CD4-positive, alpha-beta T cell treated with Interleukin-17A for 4 hours (primary cell): ENCODE results near the gene SCAMP1.
"Not testable (repeated sequence)": the region's sequence is repeated elsewhere in the genome, so short reads cannot be mapped to it uniquely, and the experiment has no call there.

ENCODE experiments used
- DNase-seq: peaks from one replicate; pipeline ENCODE4 v3.0.0-alpha.2; 2020; ENCODE audit warnings: mixed read lengths

SCAMP1 gene

GRCh38 chr5:78430866-78431265, 70.4 kb downstream of the SCAMP1 start:
- no peak for DNase-seq

DNA sequence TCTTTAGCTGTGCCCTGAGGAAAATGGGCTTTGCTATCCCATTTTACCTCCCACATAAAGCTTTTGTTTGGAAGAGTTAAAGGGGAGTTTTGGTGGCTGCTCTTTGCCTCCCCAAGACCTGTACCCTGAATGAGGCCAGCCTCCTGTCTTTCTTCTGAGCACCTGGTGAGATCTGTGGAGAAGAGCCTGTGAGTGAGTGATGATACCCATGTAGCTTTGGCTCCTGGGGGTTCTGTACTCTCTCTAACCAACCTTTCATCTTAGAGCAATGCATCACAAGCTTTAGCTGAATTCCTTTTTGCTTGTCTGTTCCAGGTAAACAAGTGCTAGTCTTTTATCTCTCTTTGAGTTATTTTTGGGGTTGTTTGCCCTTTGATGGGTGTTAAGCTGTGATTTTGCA, 73.6 kb downstream of the SCAMP1 start:
- no peak for DNase-seq

DNA sequence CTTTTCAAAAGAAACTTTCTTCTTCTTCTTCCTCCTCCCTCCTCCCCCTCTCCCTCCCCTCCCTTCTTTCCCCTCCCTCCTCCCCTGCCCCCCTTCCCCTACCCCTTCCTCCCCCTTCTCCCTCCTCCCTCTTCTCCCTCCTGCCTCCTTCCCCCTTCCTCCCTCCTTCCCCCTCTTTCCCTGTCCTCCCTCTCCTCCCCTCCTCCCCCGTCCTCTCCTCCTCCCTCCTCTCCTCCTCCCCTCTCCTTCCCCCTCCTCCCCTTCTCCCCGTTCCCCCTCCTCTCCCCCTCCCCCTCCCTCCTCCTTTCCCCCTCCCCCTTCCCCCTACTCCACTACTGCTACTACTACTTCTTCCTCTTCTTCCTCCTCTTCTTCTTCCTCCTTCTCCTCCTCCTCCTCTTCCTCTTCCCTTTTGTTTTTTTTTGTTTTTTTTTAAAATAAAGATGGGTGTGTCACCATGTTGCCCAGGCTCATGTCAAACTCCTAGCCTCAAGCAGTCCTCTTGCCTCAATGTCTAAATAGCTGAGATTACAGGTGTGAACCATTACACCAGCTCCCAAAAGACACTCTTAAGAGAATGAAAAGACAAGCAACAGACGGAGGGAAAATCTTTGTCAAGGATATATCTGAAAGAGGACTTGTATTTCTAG, 87.5 kb downstream of the SCAMP1 start:
- DNase-seq: no peak

DNA sequence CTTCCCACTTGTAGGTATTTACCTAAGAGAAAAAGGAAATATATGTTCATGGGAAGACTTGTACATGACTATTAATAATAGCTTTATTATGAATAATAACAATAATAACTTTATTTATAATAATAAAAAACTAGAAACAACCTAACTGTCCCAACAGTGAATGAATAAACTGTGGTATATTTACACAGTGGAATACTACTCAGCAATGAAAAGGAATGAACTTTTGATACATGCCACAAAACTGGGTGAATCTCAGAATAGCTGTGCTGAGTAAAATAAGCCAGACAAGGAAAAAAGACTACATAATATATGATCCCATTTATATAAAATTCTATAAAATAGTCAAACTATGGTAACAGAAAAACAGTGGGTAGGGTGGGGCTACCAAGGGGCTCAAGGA, 88.7 kb downstream of the SCAMP1 start:
- no peak for DNase-seq

- DNase-seq: not testable (repeated sequence)
Measured at GRCh38 chr5:78457507-78457906, 97.1 kb downstream of the SCAMP1 start.

DNA sequence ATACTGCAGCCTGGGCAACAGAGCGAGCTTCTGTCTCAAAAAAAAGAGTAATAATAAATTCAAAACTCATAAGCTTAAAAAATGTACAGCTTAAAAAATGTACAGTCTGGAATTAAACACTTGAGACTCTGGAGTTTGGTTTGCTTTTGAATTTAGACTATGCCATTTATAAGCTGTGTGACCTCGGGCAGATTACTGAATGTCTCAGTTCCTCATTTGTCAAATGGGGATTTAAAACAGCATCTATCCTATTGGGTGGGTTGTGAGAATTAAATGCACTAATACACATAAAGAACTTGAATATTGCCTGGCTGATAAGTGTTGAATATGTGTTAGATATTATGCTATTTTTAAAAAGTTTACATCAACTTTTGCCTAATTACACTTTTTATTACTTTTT, 98.4 kb downstream of the SCAMP1 start:
- no peak for DNase-seq

DNA sequence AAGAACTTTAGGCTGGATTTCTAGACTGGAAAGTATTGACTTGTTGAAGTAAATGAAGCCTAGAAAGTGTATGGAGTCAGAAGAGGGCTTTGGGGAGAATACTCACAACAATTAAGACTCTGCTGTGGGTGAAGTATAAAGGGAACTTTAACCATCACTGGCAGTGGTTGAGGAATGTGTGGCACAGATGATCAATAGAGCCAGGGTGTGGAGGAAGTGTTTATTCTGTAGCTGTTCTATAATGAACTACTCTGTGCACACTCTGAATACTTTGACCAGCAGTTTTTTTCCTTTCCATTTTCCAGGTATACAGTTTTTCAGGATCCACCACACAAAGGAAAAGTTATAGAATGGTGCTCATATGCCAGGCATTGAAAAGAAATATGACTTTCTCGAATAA, 106.7 kb downstream of the SCAMP1 start:
- DNase-seq: no peak

DNA sequence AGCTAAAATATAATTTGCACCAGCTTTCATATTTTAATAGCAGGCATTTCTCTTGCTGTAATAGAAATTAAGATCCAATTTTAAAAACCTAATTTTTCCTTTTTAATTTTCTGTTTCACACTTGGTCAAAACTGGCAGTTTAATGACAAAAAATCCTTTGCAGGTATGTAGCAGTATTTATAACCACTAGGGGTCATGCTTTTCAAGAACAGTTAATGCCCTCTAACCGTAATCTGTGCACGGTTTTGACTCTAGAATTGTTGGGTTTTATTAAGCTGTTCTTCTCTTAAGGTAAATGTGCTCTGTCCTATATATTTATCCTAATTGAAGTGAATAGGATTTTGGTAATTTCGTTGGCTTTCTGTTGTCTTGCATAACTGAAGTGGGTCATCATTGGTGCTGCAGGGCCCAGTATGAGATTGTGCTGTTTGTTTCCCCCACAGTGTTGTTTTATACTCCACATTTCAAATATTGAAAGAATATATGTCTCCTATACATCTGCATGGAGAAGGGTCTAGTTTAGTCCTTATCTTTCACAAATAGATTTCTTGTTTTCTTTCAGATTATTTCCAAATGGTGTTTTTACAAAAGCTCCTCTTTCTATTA, 107.4 kb downstream of the SCAMP1 start:
- DNase-seq: no peak

DNA sequence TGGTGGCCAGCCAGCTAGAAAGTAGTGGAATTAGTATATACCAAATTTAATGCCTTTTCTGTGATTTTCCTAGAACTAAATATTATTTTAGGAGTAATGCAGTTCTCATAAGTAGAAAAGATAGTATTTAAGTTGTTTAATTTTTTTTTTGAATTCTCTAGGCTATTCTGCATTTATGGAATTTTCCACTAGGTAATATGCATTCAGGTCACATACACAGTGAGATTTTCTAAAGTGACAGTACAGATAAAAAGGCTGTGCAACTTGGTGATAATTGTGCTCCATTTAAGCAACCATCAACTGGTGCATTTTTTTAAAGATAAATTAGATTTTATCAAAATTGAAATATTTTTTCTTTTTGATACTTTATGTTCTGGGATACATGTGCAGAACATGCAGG, 111.5 kb downstream of the SCAMP1 start:
- no peak for DNase-seq

DNA sequence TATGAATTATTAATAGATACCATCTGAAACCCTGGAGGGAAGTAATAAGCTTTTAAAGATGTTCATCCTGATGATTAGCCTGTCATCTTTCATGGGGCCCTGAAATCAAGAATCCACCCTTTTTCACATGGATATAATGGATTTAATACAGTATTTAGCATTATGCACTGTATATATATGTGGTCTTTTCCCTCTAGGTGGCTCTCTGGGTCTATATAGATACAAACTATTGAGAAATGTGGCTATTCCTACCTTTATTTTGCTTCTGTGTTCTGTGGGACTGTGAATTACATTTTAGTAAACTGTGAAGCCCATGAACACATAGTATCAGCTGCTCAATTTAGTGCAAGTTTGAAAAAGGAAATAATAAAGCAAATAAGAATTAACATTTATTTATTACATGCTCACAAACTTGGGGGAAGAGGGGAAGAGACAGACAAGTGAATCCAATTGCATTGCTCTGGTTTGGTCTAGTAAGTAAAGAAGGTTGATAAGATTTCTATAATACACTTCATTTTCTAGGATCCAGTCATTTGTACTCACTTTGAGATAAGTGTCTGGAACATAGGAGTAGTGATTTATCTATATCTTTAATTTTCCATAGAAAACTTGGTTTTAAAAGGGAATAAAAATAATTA, 112.2 kb downstream of the SCAMP1 start:
- no peak for DNase-seq

- no peak for DNase-seq
Measured at GRCh38 chr5:78473751-78474150, 113.3 kb downstream of the SCAMP1 start.

DNA sequence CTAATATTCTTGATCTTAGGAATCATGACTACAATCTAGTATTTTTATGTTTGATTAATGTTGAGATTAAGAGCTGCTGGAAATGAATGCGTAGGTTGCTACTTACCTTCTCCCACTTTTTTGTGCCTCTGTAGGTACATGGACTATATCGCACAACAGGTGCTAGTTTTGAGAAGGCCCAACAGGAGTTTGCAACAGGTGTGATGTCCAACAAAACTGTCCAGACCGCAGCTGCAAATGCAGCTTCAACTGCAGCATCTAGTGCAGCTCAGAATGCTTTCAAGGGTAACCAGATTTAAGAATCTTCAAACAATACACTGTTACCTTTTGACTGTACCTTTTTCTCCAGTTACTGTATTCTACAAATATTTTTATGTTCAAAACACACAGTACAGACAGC, 115.0 kb downstream of the SCAMP1 start:
- no peak for DNase-seq

DNA sequence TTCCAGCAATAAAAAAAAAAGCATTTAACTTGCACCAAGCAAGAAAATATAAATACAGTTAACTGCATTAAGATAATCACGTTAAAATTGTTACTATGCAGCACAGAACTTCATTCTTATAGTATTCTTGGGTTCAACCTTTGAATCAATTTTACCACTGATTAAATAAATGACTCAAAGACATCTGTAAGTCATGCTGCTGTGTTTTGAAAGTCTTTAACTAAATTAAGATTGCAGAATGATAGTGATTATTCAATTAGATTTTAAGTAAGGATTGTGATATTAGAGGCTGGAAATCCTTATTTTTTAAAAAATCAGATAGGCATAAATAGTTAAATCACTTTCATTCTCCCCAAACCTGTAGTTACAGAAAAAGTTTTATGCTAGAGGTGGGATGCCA, 116.4 kb downstream of the SCAMP1 start:
- no peak for DNase-seq

DNA sequence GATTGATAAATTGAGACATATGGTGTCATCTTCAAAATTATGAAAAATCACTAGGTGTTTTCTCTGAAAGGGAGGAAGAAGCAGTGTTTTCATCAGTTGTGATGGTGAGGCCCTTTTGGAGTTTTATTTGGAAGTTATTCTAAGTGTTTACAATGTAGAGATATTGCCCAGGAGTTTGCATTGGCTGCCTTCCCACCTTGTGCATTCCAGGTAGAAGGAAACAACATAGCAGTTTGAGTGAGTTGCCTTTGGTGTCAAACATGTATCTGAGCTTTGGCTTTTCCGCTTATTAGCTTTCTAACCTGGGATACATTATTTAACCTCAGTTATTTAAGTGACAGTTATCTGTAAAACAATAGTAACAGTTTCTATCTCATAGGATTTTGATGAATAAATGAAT, 122.5 kb downstream of the SCAMP1 start:
- no peak for DNase-seq

GRCh38 chr5:78483809-78484521, 123.5 kb downstream of the SCAMP1 start:
- DNase-seq: no peak

GRCh38 chr5:78486218-78486617, 125.8 kb downstream of the SCAMP1 start:
- DNase-seq: no peak

DNA sequence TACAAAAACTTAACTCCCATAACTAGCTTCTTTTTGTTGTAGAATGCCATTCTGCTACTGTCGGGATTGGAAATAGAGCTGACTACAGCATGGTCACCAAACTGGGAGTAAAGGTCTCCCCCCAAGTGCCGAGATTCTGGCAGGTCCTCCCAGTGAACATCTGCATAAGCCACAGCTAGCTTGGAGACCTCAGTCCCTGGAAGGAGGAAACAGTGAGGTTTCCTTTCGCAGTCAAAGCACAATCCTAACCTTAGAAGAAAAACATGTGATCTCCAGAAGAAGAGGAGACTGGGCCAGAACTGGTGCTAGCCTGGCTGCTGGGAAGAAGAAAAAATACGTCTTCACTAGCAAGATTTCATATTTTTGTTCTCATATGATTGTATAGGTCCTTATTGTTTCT, 127.4 kb downstream of the SCAMP1 start:
- DNase-seq: no peak

DNA sequence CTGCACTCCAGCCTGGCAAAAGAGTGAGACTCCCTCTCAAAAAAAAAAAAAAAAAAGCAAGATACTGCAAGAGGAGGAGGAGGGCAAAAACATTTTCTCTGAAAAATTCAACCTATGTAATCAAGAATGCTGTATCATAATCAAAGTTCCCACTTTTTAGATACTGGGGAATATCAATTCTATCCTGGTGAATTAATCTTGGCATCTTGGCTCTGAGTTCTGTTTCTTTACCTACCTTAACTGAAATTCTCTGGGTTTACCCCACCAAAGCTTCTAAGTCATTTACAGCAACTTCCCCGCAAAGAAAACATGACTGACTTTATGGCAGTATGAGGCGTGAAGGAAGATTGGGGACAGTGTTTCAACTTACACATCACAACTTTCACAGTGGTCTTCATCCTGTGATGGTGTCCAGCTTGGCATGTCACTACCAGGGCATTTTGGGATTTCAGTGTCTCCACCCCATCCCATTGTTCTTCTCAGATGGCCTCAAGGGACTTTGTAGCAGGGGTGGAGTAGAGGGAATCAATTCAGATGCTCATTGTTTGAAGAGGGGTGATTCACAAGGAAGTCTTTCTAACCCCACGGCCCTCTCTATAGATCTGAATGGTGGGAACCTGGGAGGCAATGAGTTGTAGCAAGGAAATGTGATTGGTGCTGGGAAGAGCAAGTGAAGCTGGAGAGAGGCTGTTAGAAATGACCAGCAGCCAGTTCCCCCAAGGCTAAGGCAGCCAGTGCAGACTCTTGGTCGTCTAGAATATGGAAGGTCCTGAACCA, 130.5 kb downstream of the SCAMP1 start:
- no peak for DNase-seq

DNA sequence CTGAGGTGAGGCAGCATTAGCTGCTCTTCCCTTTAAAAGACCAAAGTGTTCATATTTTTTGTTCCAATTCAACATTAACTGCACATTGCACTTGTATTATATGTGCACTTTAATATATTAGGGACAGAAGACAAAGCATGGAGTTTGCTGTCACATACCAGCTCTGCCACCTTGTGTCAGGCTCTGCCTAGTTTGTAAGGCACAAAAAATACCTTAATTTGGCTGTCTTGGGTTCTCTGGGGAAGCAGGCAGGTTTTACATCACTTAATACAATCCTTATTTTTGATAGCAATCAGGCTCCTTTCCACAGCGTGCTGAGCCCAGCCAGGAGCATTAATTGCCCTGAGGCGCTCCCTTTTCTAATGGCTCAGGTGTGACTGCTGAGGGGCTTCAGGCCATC, 131.8 kb downstream of the SCAMP1 start:
- DNase-seq: no peak

DNA sequence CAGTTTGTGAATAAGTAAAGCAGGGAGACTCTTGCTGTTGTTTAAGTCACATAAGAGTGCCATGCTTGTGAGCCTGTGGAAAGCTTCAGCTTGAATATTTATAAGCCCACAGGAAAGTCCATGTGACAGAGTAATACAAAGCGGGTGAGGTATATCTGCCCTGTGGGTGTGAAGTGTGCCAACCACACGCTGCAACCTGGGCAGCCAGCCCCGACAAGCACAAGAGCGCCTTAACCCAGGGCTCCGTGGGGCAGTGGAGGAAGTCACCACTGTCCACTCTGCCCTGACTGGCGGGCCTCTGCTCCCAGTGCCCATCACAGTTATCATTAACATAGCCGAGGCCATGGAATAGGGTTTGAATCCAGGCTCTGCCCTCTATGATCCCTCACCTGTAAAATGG, 132.2 kb downstream of the SCAMP1 start:
- no peak for DNase-seq

GRCh38 chr5:78495800-78496199, 135.4 kb downstream of the SCAMP1 start:
- no peak for DNase-seq

DNA sequence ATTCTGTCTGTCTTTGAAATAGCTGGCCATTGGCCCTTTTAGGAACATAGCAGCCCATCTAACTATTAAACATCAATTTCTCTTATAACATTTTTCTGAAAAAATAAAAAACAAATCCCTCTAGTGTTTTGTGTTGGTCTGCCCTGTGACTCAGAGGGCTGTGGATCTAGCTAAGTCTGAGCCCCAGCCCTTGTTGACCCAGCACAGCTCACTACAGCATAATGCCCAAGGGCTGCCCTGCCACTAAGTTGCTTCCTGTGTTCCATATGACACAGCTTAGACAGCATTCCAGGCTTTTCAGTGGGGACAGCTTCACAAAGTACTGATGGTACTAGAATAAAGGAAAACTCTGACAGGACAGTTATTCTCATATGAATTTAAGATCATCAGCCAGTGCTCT, 136.0 kb downstream of the SCAMP1 start:
- DNase-seq: no peak
